T-helper 17 cell (primary cell): Measurements from ENCODE around the gene HERC3. TPM values are rescaled to one million over a fixed set of nuclear protein-coding genes. Genes with fewer than 3 reads are reported as not detected.

Experiments
- ATAC-seq: fragments of 150-1000 bp; cut with Tn5 transposase; 2 replicates; pipeline ENCODE4 v1.10.0; 2021; ENCODE audit warnings: mild to moderate bottlenecking, moderate library complexity
- DNase-seq, 3 donors: peaks; one replicate each; pipeline versions ENCODE4 v3.0.0 to v3.0.0-alpha.2; 2020 to 2021
- H3K9me3 ChIP-seq: one replicate; pipeline ENCODE4 v1.7.0; 2013; ENCODE audit warnings: low read length, mild to moderate bottlenecking; ENCODE audit not compliant: control insufficient read depth, poor library complexity, severe bottlenecking
- H3K27ac Mint-ChIP-seq: one replicate; pipeline ENCODE4 v1.8.0; 2022; ENCODE audit warnings: mild to moderate bottlenecking, moderate library complexity, mixed read lengths
- H3K27me3 Mint-ChIP-seq: one replicate; pipeline ENCODE4 v1.8.0; 2022; ENCODE audit warnings: mixed read lengths
- H3K36me3 Mint-ChIP-seq: one replicate; pipeline ENCODE4 v1.8.0; 2022; ENCODE audit warnings: low read depth, mixed read lengths
- H3K4me1 Mint-ChIP-seq: one replicate; pipeline ENCODE4 v1.8.0; 2022; ENCODE audit warnings: mild to moderate bottlenecking, mixed read lengths
- H3K4me3 Mint-ChIP-seq: one replicate; pipeline ENCODE4 v1.8.0; 2022; ENCODE audit warnings: mild to moderate bottlenecking, moderate library complexity, mixed read lengths
- total RNA-seq, 4 donors: library from RNA in 2 of 4; stranded (reverse) in 2 of 4; gene quantifications; one replicate each; pipeline ENCODE4 v1.2.3 and lab custom pipeline; 2022 to 2026

Gene HERC3
- total RNA-seq, 2 donors from 2014 or later, result 53.4 to 63.8 TPM

- peaks cover 6% of the 10 kb centered on the region for H3K36me3 Mint-ChIP-seq
- DNase-seq, result no peak
- ATAC-seq, result no peak
- H3K27me3 Mint-ChIP-seq, result no peaks in the 10 kb centered on the region
- H3K4me3 Mint-ChIP-seq, result peak overlapping the region; percentile 5
- H3K4me1 Mint-ChIP-seq, result peaks cover 11% of the 10 kb centered on the region
- no peak overlapping the region for H3K27ac Mint-ChIP-seq
- no peaks in the 10 kb centered on the region for H3K9me3 ChIP-seq
Measured at GRCh38 chr4:88693792-88694191, 101.5 kb downstream of the HERC3 start.

GRCh38 chr4:88696630-88697029 lies 104.3 kb downstream of the HERC3 start:
- peak overlapping the region; percentile 91 for H3K4me3 Mint-ChIP-seq
- H3K36me3 Mint-ChIP-seq, result peaks cover 2% of the 10 kb centered on the region
- no peaks in the 10 kb centered on the region for H3K9me3 ChIP-seq
- DNase-seq (no peak), ATAC-seq (no peak)
- H3K27me3 Mint-ChIP-seq, result no peaks in the 10 kb centered on the region
- H3K4me1 Mint-ChIP-seq, result peaks cover 9% of the 10 kb centered on the region
- peak overlapping the region; percentile 94 for H3K27ac Mint-ChIP-seq

GRCh38 chr4:88697141-88697540 lies 104.9 kb downstream of the HERC3 start:
- H3K36me3 Mint-ChIP-seq, result peaks cover 2% of the 10 kb centered on the region
- DNase-seq (no peak), ATAC-seq (peak; percentile 20)

GRCh38 chr4:88697588-88698329 lies 105.5 kb downstream of the HERC3 start, which contains the start of gene NAP1L5:
Gene NAP1L5, minus strand, starts transcription at chr4:88697829. Its CDS starts 75 bp downstream, at chr4:88697754.
- peak; percentile 60 to 67 (median 66) for DNase-seq
- H3K9me3 ChIP-seq, result no peaks in the 10 kb centered on the region
- peak; percentile 94 for ATAC-seq
- peaks cover 2% of the 10 kb centered on the region for H3K36me3 Mint-ChIP-seq
- no peaks in the 10 kb centered on the region for H3K27me3 Mint-ChIP-seq
- peak within 1 kb of the TSS; percentile 91 for H3K4me3 Mint-ChIP-seq
- H3K27ac Mint-ChIP-seq, result peak within 1 kb of the TSS; percentile 94
- peaks cover 9% of the 10 kb centered on the region for H3K4me1 Mint-ChIP-seq

More at GRCh38 chr4:88697141-88697540, 104.9 kb downstream of the HERC3 start:
- Mint-ChIP-seq H3K27me3 (no peaks in the 10 kb centered on the region), H3K4me1 (peaks cover 9% of the 10 kb centered on the region), H3K4me3 (peak overlapping the region; percentile 91), H3K27ac (peak overlapping the region; percentile 94)
- no peaks in the 10 kb centered on the region for H3K9me3 ChIP-seq

GRCh38 chr4:88698519-88698918 lies 106.2 kb downstream of the HERC3 start:
- Mint-ChIP-seq H3K4me1 (peaks cover 9% of the 10 kb centered on the region), H3K4me3 (no peak overlapping the region), H3K27ac (peak overlapping the region; percentile 94), H3K36me3 (peaks cover 4% of the 10 kb centered on the region), H3K27me3 (no peaks in the 10 kb centered on the region)
- no peak for DNase-seq
- ATAC-seq, result no peak
- no peaks in the 10 kb centered on the region for H3K9me3 ChIP-seq

- no peak for ATAC-seq
- H3K4me1 Mint-ChIP-seq, result peaks cover 6% of the 10 kb centered on the region
- H3K36me3 Mint-ChIP-seq, result peaks cover 15% of the 10 kb centered on the region
- no peaks in the 10 kb centered on the region for H3K9me3 ChIP-seq
- no peak for DNase-seq
- H3K27me3 Mint-ChIP-seq, result no peaks in the 10 kb centered on the region
- peak overlapping the region; percentile 4 for H3K27ac Mint-ChIP-seq
- no peak overlapping the region for H3K4me3 Mint-ChIP-seq
Measured at GRCh38 chr4:88702782-88703181, 110.5 kb downstream of the HERC3 start.

- Mint-ChIP-seq H3K4me3 (no peak overlapping the region), H3K36me3 (peaks cover 26% of the 10 kb centered on the region), H3K27me3 (no peaks in the 10 kb centered on the region), H3K4me1 (peaks cover 8% of the 10 kb centered on the region), H3K27ac (peak overlapping the region; percentile 37)
- no peaks in the 10 kb centered on the region for H3K9me3 ChIP-seq
- ATAC-seq, result no peak
- no peak for DNase-seq
Measured at GRCh38 chr4:88705223-88705622, 112.9 kb downstream of the HERC3 start.

- ATAC-seq, result no peak
- H3K27ac Mint-ChIP-seq, result peak overlapping the region; percentile 37
- no peaks in the 10 kb centered on the region for H3K9me3 ChIP-seq
- H3K27me3 Mint-ChIP-seq, result no peaks in the 10 kb centered on the region
- no peak overlapping the region for H3K4me3 Mint-ChIP-seq
- peaks cover 26% of the 10 kb centered on the region for H3K36me3 Mint-ChIP-seq
- peaks cover 8% of the 10 kb centered on the region for H3K4me1 Mint-ChIP-seq
- no peak for DNase-seq
Measured at GRCh38 chr4:88705805-88706492, 113.7 kb downstream of the HERC3 start.

GRCh38 chr4:88706574-88706973 lies 114.3 kb downstream of the HERC3 start:
- no peak for ATAC-seq
- Mint-ChIP-seq H3K27ac (no peak overlapping the region), H3K4me1 (peaks cover 8% of the 10 kb centered on the region), H3K27me3 (no peaks in the 10 kb centered on the region), H3K4me3 (no peak overlapping the region), H3K36me3 (peaks cover 27% of the 10 kb centered on the region)
- no peaks in the 10 kb centered on the region for H3K9me3 ChIP-seq
- no peak for DNase-seq

- no peak for DNase-seq
- no peaks in the 10 kb centered on the region for H3K27me3 Mint-ChIP-seq
- H3K4me3 Mint-ChIP-seq, result no peak overlapping the region
- H3K27ac Mint-ChIP-seq, result no peak overlapping the region
- ATAC-seq, result no peak
- H3K36me3 Mint-ChIP-seq, result peaks cover 27% of the 10 kb centered on the region
- peaks cover 8% of the 10 kb centered on the region for H3K4me1 Mint-ChIP-seq
- H3K9me3 ChIP-seq, result no peaks in the 10 kb centered on the region
Measured at GRCh38 chr4:88709989-88710388, 117.7 kb downstream of the HERC3 start.

GRCh38 chr4:88713782-88714181 lies 121.5 kb downstream of the HERC3 start:
- no peaks in the 10 kb centered on the region for H3K9me3 ChIP-seq
- Mint-ChIP-seq H3K36me3 (peaks cover 21% of the 10 kb centered on the region), H3K27ac (no peak overlapping the region), H3K4me3 (no peak overlapping the region), H3K27me3 (no peaks in the 10 kb centered on the region), H3K4me1 (peaks cover 2% of the 10 kb centered on the region)
- DNase-seq (no peak), ATAC-seq (no peak)

- no peak overlapping the region for H3K4me3 Mint-ChIP-seq
- no peaks in the 10 kb centered on the region for H3K27me3 Mint-ChIP-seq
- peaks cover 13% of the 10 kb centered on the region for H3K36me3 Mint-ChIP-seq
- no peak overlapping the region for H3K27ac Mint-ChIP-seq
- no peaks in the 10 kb centered on the region for H3K4me1 Mint-ChIP-seq
- ATAC-seq (no peak), DNase-seq (no peak)
- no peaks in the 10 kb centered on the region for H3K9me3 ChIP-seq
Measured at GRCh38 chr4:88718098-88718497, 125.8 kb downstream of the HERC3 start.

- no peaks in the 10 kb centered on the region for H3K9me3 ChIP-seq
- H3K4me3 Mint-ChIP-seq, result no peak overlapping the region
- no peak for ATAC-seq
- no peaks in the 10 kb centered on the region for H3K27me3 Mint-ChIP-seq
- peak overlapping the region; percentile 55 for H3K27ac Mint-ChIP-seq
- DNase-seq, result no peak
- no peaks in the 10 kb centered on the region for H3K4me1 Mint-ChIP-seq
- H3K36me3 Mint-ChIP-seq, result peaks cover 10% of the 10 kb centered on the region
Measured at GRCh38 chr4:88719381-88719780, 127.1 kb downstream of the HERC3 start.
